Mesodermal cell (in vitro differentiated cells): ENCODE results near the gene SCNN1G.
"Not testable (repeated sequence)": the region's sequence is repeated elsewhere in the genome, so short reads cannot be mapped to it uniquely, and the experiment has no call there.

Experiments used
- H3K27ac ChIP-seq: 2 replicates; pipeline ENCODE4 v1.7.0; 2013; ENCODE audit warnings: mild to moderate bottlenecking, low read depth, low read length, moderate library complexity; ENCODE audit not compliant: severe bottlenecking
- H3K36me3 ChIP-seq: 2 replicates; pipeline ENCODE4 v1.7.1; 2013; ENCODE audit warnings: mild to moderate bottlenecking, low read length, moderate library complexity; ENCODE audit not compliant: control insufficient read depth, insufficient read depth
- H3K4me1 ChIP-seq: one replicate; pipeline ENCODE4 v1.7.1; 2013; ENCODE audit warnings: mild to moderate bottlenecking, low read length; ENCODE audit not compliant: insufficient read depth, control insufficient read depth, poor library complexity, severe bottlenecking
- H3K4me3 ChIP-seq: 2 replicates; pipeline ENCODE4 v1.7.0; 2013; ENCODE audit warnings: low read length, control low read depth, mild to moderate bottlenecking; ENCODE audit not compliant: insufficient read depth, poor library complexity, severe bottlenecking; ENCODE audit errors: extremely low read depth
- H3K9me3 ChIP-seq: 2 replicates; pipeline ENCODE4 v1.7.1; 2013; ENCODE audit warnings: mild to moderate bottlenecking, low read length, moderate library complexity; ENCODE audit not compliant: control insufficient read depth
- WGBS, 2 experiments: methylation state at CpG; one replicate each; pipeline ENCODE4 v1.1.5; 2013; ENCODE audit warnings: missing lambda C conversion rate in 2 of 2; ENCODE audit not compliant: insufficient coverage in 2 of 2; 5-methylcytosine and 5-hydroxymethylcytosine counted together

Gene SCNN1G

DNA sequence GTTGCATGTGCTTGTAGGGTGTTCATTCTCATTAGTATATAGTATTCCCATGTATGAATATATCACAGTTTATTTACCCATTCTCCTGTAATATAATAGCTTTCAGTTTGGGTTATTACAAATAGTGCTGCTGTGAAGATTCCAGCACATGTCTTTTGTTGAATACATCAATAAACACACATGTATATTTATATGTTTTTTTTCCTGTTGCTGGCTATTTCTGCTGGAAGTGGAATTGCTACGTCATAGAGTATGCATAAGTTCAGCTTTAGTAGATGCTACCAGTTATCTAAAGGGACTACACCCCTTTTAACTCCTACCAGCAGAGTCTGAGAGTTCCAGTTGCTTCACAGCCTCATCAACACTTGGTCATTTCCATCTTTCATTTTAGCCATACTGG lies 67.3 kb downstream of the SCNN1G start:
- WGBS, 2 experiments: no CpG with 5 or more reads among the region's 1 CpG

DNA sequence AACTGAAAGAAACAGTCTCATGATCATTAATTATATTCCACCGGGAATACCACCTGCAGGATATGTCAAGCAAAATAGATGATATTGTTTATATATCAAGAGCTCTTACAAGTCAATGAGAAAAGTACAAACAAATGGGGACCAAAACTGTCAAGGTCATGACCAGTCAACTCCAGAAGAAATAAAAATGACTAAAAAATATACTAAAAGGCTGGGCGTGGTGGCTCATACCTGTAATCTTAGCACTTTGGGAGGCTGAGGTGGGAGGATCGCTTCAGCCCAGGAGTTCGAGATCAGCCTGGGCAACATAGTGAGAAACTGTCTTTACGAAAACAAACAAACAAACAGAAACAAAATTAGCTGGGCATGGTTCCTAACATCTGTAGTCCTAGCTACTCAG lies 69.8 kb downstream of the SCNN1G start:
- no peak overlapping the region for H3K27ac ChIP-seq
- H3K9me3 ChIP-seq: no peaks in the 10 kb centered on the region
- H3K4me3 ChIP-seq: no peak overlapping the region
- no peaks in the 10 kb centered on the region for H3K4me1 ChIP-seq
- 97% methylated on average over 4 of the region's 5 CpGs; no CpG with 5 or more reads in 1 of the 2 experiments for WGBS, 2 experiments
- H3K36me3 ChIP-seq: no peaks in the 10 kb centered on the region

More for the DNA sequence above, 67.3 kb downstream of the SCNN1G start:
- Histone ChIP-seq H3K4me3 (no peak overlapping the region), H3K36me3 (no peaks in the 10 kb centered on the region), H3K9me3 (no peaks in the 10 kb centered on the region), H3K27ac (no peak overlapping the region), H3K4me1 (no peaks in the 10 kb centered on the region)

DNA sequence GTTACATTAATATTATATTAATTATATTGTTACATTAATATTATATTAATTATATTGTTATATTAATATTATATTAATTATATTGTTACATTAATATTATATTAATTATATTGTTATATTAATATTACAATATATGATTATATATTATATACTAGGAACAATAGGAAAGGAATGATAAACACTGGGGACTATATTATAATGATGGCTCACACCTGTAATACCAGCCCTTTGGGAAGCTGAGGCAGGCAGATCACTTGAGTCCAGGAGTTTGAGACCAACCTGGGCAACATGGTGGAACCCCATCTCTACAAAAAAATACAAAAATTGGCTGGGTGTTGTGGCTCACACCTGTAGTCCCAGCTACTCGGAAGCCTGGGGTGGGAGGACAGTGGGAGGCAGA lies 71.1 kb downstream of the SCNN1G start:
- H3K9me3 ChIP-seq, H3K4me1 ChIP-seq, H3K4me3 ChIP-seq, H3K36me3 ChIP-seq, H3K27ac ChIP-seq: not testable (repeated sequence)
- no CpG with 5 or more reads among the region's 1 CpG for WGBS, 2 experiments

DNA sequence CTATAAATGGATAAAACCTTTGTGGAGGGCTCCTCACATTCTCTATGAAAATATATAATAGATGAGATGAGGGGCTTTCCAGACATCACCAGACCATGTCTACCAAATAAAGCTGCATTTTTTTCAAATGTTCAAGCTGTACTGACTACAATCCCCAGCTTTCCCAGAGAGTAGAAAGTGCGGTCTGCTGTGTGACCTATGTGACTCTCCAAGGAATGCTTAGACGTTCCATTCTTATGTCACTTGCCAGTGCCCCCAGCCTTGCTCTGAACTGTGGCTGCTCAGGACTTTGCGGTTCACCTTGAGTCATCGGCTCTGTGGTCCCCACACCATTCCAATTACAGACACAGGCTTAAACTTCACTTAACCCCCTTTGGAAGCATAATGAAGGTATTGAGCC lies 71.8 kb downstream of the SCNN1G start:
- Histone ChIP-seq H3K27ac (no peak overlapping the region), H3K4me1 (no peaks in the 10 kb centered on the region), H3K9me3 (no peaks in the 10 kb centered on the region), H3K36me3 (no peaks in the 10 kb centered on the region), H3K4me3 (no peak overlapping the region)
- WGBS, 2 experiments: 33 to 66% methylated on average over 1 to 2 of the region's 4 CpGs

DNA sequence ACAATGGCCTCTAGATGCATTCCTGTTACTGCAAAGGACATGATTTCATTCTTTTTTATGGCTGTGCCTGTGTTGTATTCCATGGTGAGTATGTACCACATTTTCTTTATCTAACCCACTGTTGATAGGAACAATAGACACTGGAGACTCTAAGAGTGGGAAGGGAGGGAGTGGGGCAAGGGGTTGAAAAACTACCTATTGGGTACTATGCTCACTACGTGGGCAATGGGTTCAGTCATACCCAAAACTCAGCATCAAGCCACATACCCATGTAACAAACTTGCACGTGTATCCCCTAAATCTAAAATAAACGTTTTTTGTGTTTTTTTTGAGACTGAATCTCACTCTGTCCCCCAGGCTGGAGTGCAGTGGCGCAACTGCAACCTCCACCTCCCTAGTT lies 72.5 kb downstream of the SCNN1G start:
- H3K36me3 ChIP-seq: no peaks in the 10 kb centered on the region
- H3K9me3 ChIP-seq: no peaks in the 10 kb centered on the region
- no peaks in the 10 kb centered on the region for H3K4me1 ChIP-seq
- no peak overlapping the region for H3K27ac ChIP-seq
- WGBS, 2 experiments: 63 to 70% methylated on average over 2 to 3 of the region's 4 CpGs
- H3K4me3 ChIP-seq: no peak overlapping the region

DNA sequence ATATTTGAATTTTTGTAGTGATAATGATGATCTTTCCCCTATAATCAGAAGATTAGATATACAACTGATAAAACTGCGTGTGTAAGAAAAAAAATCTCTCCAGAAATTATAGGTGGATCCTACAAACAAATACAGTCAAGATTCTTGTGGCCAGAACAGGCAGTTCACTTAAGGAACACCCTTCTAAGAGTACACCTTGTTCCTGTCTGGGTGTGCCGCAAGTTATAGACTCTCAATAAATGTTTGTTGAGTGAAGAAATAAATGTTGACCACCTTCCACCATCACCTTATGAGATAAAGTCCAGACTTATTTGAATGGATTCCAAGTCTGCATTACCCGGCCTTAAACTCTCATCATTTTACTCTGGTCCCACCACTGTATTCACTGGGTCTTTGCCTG lies 73.9 kb downstream of the SCNN1G start:
- WGBS, 2 experiments: 79 to 82% methylated on average over 1 of the region's 3 CpGs
- Histone ChIP-seq H3K9me3 (no peaks in the 10 kb centered on the region), H3K27ac (no peak overlapping the region), H3K4me1 (no peaks in the 10 kb centered on the region), H3K4me3 (no peak overlapping the region), H3K36me3 (no peaks in the 10 kb centered on the region)

DNA sequence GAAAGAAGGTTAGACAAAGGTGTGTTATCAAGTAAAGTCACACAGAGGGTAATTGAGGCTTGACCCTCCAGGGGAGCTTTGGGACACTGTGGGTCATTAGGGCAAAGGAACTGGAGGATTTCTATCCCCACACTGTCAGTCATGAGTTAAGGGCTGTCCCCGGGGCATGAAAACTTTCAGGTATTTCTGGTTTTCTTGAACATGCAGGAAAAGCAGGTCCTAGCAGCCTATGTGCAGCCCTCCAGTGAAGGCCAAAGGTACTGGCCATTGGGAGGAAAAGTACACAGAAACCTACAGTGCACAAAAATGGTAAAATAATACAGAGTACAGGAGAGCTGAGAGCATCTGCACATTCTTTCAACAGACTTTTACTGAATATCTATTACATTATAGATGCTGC lies 75.1 kb downstream of the SCNN1G start:
- H3K4me1 ChIP-seq: no peaks in the 10 kb centered on the region
- no peak overlapping the region for H3K27ac ChIP-seq
- no peak overlapping the region for H3K4me3 ChIP-seq
- H3K36me3 ChIP-seq: no peaks in the 10 kb centered on the region
- 71 to 86% methylated on average over 1 of the region's 1 CpG for WGBS, 2 experiments
- no peaks in the 10 kb centered on the region for H3K9me3 ChIP-seq

DNA sequence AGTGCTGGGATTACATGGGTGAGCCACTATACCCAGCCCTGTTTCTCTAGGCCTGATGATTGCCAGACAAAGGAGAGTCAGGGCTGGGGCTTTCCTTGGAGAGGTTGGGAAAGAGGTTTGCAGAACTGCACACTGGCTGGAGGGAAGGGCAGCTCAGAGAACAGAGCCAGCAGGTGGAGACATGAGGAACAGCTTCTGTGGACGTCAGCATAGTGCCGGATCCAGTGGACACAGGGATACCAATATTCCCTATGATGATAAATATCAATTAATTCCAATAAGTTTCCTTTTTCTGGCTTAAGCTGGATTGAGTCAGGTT lies 76.3 kb downstream of the SCNN1G start:
- no peaks in the 10 kb centered on the region for H3K9me3 ChIP-seq

More for the DNA sequence above, 76.3 kb downstream of the SCNN1G start:
- no peak overlapping the region for H3K27ac ChIP-seq
- WGBS, 2 experiments: no CpG with 5 or more reads among the region's 2 CpGs
- H3K36me3 ChIP-seq: no peaks in the 10 kb centered on the region
- no peaks in the 10 kb centered on the region for H3K4me1 ChIP-seq
- no peak overlapping the region for H3K4me3 ChIP-seq
